Amygdala (tissue), 56 donors: ENCODE results near the gene MATK.
"Not testable (repeated sequence)": the region's sequence is repeated elsewhere in the genome, so short reads cannot be mapped to it uniquely, and the experiment has no call there.

Source experiments
- DNase-seq, 56 donors: peaks; one replicate each; lab custom pipeline; 2025; lab: John Stamatoyannopoulos, UW

The MATK gene

DNA sequence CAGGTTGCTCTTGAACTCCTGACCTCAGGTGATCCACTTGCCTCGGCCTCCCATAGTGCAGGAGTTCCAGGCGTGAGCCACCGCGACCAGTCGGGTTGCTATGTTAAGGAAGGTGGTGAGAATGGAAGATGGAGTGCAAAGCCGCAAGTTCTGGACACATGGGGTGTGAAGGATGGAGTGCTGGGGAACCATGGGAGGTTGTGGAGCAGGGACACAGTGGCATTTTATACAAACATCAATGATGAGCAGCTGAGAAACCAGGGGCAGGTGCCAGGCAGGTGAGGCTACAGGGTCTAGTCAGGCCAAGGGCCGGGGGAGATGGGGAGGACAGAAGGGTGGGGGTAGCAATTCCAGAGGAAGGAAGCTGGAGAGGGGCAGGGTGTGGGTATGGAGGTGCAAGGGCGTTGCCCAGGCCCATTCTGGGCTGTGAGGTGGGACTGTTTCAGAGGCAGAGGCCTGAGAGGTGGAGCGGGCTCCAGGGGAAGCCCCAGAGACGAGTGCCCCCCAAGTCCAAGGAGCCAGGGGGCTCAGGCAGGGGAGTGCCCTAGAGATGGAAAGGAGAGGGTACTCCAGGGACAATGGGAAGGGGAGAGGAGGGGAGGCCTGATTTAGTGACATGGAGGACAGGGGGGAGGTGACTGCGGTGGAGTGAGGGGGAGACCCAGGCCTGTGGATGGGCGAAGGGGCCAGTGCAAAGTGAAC, 12.2 kb downstream of the MATK start:
- no peak for DNase-seq

DNA sequence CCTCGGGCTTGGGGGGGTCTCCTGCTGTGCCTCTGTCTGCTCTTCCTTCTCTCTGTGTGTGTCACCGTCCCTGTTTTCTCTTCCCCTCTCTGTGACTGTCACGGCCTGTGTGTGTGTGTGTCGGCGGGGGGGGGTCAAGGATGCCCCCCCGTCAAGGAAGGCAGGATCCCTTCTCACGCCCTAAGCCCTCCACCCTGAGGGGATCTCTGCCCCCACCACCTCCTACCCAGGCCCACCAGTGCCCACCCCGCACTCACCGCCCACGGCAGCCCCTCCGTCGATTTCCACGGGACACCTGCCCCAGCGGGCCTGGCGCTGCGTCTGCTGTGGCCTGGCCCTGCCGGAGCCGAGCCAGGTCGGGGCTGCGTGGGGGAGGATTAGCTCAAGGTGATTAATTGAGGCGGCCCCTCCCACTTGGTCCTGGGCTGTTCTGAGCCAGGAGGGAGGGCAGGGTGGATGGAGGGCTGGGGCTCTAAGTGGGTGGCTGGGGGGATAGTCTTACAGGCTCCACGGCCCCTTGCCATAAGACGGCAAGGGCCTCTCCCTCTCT, 14.2 kb downstream of the MATK start, which contains the start of gene RAX2:
TSS of gene RAX2 (minus strand) at position 323 of the 550 bp plus-strand sequence. CDS start 486 bp downstream, outside the sequence.
- DNase-seq: no peak

DNA sequence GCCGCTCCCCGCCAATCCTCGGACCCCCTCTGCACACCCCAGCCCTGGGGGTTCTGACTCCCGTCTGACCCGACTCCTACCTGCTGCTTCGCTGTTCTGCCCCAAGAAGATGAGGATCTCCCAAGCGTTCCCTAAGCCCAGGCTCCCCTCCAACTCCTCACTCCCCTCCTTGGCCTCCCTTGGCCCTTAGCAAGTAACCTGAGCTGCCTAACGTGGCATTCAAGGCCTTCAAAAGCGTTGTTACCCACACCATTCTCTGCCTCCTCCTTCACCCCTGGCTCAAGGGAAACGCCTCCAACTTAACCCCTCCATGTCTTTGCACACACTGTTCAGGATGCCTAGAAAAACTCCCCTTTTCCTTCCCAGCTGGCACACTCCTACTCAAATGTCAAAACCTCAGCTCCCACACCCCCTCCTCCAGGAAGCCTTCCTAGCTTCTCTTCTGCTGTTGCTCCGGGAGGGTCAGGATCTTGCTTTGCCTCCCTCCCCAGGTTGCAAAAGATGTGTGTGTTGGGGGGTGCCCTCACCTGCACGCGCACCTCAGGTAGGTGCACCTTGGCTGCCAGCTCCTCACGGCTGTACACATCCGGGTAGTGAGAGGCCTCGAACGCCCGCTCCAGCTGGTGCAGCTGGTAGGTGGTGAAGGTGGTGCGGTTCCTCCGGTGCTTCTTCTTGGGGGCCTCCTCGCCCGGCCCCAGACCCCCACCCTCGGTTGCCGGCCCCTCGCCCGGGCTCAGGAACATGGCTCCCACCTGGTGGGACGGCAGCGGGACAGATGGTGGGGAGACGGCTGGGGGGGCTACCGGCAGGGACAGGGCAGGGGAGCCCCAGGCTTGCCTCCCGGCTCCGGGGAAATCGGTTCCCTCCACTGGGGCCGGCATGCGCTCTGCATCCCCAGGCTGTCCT, 14.9 kb downstream of the MATK start:
- DNase-seq: no peak

DNA sequence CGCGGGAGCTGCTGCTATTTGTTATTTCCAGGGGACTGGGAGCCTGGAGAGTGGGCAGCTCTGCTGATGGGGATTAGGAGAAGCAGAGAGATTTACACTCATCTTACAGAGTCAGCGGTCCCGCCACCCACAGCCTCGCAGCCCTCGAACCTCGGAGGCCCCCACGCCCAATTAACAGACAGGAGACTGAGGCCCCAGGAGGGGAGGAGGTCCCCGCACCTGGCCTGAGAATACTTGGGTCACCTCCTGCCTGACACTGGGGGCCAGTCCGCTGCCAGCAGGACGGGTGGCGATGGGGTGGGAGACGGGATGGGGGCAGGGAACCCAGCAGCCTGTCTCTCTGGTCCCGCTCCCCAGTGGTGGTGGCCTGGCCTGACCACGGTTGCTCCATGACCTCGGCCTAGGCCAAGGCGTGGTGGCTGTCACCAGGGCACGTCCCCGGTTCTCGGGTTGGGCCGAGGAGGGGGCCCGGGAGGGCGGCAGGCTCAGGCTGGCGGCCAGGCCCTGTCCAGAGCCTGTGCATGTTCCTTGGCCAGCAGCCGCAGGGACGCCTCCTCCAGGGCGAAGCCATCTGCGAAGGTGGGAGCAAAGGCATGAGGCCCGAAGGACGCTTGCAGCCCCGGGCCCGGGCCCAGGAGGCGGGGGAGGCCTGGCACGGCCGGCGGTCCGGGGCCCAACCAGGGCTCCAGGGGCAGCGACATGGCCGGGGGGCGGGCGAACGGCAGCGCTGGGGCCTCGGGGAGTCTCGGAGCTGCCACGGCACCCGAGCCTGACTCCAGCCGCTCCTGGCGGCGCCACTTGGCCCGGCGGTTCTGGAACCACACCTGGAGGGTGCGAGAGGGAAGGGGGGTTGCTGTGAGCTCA, 15.8 kb downstream of the MATK start:
- DNase-seq: no peak

DNA sequence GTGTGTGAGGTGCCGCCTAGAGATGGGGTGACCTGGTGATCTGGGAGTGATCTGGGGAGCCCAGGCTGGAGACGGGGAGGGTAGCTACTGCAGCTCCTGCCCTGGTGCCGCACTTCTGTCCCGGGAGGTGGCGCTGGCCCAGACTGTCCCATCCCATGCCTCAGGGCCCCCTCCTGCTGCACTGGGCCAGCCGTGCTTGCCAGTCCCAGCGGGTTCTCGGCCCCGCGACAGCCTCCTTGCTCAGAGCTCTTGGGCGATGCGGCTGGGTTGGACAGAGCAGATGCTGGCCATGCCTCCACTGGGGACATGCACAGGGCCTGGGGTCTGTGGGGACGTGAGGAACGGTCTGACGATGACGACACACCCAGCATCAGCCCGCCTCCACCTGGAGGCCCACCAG, 16.7 kb downstream of the MATK start:
- DNase-seq: no peak

DNA sequence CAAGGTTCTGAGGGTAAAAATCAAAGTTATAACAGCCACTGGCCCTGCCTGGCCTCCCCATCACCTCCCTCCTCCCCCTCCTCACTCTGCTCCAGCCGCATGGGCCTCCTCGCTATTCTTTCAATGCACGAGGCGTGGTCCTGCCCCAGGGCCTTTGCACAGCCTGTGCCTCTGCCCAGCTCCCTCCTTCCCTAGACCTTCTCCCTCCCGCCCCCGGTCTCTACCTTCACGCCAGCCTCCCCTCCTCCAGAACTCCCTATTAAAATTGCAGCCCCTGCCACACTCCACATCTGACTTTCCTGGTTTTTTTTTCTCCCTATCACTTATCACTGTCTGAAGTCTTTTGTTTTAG, 17.5 kb downstream of the MATK start:
- no peak for DNase-seq

DNA sequence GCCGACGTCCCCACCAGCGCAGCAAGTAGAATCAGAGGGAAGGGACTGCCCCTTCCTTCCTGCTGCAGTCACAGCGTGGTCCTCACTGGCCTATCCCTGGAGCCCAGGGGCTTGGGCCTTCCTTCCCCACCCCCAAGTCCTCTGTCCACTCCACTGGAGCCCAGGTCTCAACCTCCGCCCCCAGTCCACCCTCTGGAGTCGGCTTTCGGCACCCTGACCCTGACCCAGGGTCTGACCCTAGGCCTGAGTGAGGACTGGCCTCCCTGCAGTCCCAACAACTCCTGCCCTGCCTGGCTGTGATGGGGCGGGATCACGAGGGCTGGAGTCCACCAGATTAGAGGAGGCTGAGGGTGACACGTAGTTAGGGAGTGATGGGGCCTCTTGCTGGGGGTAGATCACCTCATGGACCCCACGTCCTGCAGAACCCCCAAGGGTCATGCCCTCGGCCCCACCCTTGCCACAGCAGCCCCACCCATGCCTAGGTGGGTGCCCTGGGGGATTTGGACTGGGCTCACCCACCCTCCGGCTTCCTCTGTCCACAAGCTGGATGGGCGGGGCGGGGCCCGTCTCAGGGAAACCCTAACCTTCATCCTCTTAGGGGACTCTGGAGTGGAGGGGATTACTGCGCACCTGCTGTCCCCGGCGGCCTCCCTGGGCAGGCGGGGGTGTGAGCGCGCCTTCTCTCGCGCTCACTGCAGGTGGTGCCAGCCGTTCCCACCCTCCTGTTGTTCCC, 18.0 kb downstream of the MATK start:
- DNase-seq: no peak

DNA sequence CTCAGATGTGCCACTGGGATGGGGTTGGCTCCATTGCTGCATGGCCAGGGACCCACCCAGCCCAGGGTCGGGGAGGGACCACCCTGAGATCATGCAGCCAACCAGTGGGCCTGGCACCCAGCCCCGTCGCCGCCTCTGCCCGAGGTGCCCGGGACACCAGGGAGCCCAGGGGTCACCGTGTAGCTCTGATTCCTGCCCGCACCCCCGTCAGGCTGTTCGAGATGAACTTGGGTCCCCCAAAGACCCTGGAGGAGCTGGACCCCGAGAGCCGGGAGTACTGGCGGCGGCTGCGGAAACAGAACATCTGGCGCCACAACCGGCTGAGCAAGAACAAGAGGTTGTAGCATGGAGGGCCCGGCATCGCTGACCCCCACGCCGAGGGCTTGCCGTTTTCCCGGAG, 19.1 kb downstream of the MATK start:
- no peak for DNase-seq

DNA sequence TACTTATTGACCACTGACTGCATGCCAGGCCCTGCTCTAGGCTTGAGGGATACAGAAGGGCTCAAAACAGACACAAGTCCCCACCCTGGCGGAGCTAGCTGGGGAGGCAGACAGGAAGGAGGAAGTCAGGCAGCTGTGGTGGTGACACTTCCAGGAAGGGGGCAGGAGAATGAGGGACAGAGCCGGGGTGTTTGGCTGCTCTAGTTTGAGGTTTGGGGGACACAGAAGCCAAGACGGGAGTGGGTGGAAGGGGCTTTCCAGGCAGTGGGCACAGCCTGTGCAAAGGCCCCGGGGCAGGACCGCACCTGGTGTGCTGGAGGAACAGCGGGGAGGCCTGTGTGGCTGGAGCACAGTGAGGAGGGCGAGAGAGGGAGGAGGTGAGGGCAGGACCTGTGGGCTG, 19.7 kb downstream of the MATK start:
- no peak for DNase-seq

DNA sequence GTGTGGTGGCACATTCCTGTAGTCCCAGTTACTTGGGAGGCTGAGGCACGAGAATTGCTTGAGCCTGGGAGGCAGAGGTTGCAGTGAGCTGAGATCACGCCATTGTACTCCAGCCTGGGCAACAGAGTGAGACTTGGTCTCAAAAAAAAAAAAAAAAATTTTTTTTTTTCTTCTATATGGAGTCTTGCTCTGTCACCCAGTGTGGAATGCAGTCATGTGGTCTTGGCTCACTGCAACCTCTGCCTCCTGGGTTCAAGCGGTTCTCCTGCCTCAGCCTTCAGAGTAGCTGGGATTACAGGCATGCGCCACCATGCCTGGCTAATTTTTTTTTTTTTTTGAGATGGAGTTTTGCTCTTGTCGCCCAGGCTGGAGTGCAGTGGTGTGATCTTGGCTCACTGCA, 20.4 kb downstream of the MATK start:
- not testable (repeated sequence) for DNase-seq

DNA sequence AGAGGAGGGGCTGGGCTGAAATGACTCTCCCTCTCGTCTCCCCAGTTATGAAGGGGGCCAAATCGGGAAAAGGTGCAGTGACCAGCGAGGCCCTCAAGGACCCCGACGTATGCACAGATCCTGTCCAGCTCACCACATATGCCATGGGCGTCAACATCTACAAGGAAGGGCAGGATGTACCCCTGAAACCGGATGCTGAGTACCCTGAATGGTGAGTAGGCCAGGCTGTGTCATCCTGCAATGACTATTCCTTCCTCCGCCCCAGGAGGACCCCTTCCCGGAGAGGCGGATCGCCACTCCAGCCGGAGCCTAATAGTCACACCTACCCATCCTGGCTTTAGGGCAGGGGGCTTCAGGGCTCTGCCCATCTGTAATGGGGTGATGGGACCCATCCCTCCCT, 21.1 kb downstream of the MATK start:
- no peak for DNase-seq

DNA sequence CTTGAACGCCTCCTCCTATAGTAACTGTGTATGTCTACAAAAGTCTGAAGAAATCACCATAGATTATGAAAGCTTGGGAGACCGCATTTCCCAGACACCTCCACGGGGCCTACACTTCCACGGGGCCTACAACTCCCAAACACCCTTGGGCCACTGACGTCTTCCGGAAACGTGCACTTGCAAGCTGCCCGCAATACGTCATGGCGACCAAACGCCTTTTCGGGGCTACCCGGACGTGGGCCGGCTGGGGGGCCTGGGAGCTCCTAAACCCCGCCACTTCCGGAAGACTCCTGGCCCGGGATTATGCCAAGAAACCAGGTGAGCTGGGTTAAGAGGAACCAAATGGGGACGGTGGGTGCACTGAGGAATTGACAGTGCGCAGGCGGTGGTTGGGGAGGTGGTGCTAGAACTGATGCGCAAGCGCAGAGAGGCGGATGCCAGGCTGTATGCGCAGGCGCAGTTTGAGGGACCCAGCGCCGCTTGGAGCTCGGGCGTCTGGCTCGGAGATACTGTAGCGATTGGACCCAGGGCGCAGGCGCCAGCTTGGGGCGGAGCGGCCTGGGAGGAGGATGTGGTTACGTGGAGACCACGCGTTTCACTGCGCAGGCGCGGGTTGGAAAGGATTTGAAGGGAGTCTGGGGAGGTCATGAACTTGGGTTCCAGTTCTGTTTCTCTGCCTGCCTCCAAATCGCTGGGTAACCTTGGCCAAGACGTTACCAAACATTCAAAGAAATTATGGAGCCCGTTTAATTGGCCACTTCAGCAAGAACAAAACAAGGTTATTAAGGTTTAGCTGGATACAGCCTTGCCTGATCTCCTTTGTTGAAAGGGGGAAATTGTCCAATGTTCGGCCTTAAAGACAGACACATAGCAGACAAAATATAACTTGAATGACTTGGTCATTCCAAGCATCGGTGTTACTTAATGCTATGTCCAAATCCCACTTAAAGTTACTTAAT, 23.4 kb downstream of the MATK start, which contains the start of gene MRPL54:
TSS of gene MRPL54 (plus strand) at position 182 of the 959 bp plus-strand sequence. CDS start at position 201, 19 bp downstream.
- DNase-seq: peak; percentile 86 to 100 (median 98)

DNA sequence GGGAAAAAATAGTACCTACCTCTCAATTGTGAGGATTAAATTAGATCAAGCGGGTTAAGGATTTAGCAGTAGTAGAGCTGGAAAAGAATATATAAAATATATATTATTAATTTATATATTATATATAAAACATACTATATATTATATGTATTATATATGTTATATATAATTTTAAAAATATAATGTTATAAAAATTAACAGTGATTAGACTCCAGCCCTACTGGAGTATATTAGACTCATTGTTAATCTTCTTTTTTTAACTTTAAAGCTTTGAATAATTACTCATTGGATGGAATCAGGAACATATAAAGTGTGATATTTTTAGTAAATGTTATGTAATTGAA, 24.1 kb downstream of the MATK start:
- no peak for DNase-seq

DNA sequence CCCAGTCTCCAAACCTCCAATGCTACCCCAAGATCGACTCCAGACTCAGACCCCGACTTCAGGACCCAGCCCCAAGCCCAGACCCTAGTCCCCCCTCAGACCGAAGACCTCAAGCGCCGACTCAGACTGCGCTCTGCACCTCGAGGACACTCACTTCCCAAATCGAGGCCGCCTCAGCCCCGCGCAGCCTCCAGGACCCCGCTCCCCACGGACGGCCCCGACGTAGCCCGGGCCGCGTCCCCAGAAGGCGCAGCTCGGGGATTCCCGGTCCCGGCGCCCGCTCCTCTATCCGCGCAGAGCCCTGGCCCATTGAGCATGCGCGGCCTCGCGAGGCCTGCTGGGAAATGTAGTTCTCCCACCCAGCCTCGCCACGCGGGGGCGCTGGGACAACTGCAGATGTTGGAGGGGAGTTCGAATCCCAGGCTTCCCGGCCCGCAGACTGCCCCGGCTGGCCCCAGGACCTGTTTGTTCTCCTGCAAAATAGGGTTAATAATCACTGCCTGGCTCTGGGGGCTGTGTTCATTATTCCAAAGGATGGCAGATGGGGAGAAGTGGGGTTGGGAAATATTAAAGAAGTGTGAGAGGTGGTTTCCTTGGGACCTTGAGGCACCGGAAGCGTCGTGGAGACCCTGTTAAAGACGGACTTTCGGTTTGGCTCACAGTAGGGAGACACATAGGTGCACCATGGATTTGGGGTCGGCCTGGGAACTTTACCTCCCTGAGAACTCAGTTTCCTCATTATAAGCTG, 24.6 kb downstream of the MATK start, which contains the start of gene APBA3:
TSS of gene APBA3 (minus strand) at position 311 of the 748 bp plus-strand sequence. CDS start 1,428 bp downstream, outside the sequence.
- peak; percentile 10 to 94 (median 78) for DNase-seq

DNA sequence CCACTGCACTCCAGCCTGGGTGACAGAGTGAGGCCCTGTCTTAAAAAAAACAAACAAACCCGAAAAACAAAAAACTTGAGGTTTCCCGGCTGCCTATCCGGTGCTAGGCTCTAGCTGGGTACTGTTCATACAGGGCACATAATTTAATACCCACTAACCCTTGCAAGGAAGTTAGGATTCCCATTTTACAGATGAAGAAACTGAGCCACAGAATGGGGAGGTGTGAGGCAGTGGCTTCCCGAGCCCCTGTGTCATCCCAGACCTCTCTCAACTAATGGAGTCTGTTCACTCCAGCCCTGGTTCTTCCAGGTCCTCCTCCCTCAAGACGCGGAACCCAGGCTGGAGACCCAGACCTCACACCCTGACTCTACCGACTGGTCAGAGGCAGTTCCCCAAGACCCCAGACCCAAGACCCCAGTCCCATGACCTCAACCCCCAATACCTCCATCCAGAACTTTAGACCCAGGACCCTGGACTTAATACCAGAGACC, 25.3 kb downstream of the MATK start:
- peak in 1 of 56 donors; percentile 38 for DNase-seq

DNA sequence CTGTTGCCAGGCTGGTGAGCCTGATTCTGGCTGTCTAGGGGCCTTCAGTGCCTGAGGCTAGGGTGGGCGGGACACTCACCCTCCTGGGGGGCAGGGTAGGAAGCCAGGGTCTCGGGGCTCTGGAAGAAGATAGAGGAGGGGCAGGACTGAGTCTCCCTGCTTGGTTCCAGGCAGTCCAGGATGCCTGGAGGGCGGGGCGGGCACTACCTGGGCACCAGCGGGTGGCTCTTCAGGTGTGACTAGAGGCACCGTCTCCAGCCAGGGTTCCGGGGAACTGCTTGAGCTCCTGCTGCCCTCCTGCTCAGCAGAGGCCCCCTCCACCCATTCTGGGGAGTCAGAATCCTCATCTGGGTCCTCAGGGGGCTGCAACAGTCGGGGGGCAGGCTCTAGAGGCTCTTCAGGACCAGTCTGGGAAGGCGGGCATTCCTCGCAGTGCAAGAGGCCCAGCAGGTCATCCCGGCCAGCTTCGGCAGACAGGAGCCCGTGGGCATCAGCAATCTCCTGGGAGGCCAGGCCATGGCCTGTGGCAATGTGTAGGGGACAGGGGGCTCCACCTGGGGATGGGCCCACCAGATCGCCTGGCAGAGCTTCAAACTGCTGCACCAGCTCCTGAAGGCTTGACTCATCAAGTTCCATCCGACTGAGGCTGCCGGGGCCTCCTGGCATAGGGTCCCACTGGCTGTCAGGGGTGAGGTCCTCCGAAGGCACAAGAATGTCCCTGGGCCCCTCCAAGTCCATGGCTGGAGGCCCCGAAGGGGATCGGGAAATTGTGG, 26.5 kb downstream of the MATK start:
- peak in 1 of 56 donors; percentile 7 for DNase-seq

DNA sequence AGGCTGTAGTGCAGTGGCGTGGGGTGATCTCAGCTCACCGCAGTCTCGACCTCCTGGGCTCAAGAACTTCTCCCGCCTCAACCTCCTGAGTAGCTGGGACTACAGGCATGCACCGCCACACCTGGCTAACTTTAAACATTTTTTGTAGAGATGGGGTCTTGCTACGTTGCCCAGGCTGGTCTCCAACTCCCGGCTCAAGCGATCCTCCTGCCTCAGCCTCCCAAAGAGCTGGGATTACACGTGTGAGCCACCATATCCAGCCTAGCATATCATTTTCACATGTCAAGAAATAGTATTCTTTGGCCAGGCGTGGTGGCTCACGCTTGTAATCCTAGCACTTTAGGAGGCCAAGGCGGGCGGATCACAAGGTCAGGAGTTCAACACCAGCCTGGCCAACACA, 27.9 kb downstream of the MATK start:
- DNase-seq: not testable (repeated sequence)
